ENCODE measurements around the gene FAM162A.

The FAM162A gene

GRCh38 chr3:122387709-122388108 lies 3.7 kb downstream of the FAM162A start:
- DNase-seq (ENCODE audit: low spot score): no peak

GRCh38 chr3:122389197-122389596 lies 5.2 kb downstream of the FAM162A start:
- DNase-seq (ENCODE audit: low spot score): no peak

DNA sequence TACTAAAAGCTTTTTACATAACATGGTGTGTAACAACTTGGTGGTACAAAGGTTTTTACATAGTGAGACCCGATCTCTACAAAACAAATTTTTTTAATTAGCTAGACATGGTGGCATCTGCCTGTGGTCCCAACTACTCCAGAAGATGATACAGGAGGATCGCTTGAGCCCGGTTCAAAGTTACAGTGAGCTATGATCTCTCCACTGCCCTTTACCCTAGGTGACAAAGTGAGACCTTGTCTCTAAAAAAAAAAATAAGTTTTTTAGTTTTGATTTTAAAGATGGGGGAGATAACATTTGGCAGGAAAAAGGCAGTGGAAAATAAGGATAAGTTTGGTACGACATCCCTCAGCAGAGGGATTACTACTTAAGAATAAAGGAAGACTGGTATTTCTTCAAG lies 5.9 kb downstream of the FAM162A start:
- DNase-seq (ENCODE audit: low spot score): no peak

DNA sequence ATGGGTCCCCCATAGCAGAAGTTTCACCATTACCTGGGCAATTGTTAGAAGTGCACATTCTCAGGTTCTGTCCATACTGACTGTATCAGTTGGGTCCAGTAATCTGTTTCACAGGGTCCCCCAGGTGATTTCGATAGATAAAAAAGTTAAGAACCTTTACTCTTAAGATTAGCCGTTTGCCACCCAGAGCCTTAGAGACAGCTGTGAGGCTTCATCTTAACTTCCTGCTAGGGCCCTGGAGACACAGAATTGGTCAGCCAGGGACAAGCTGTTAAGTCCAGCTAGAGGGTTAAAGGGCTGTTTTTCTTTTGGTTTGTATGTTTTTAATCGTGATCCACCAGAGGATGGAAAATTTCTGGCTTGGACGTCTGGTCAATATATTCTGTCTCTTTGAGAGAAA lies 6.7 kb downstream of the FAM162A start:
- DNase-seq (ENCODE audit: low spot score): no peak

GRCh38 chr3:122391681-122392446 lies 7.9 kb downstream of the FAM162A start:
- no peak for DNase-seq (ENCODE audit: low spot score)

- DNase-seq (ENCODE audit: low spot score): peak; percentile 61
These were observed 9.2 kb downstream of the FAM162A start for GRCh38 chr3:122392868-122393844.

- no peak for DNase-seq (ENCODE audit: low spot score)
These were observed 10.2 kb downstream of the FAM162A start for GRCh38 chr3:122394173-122394572.

GRCh38 chr3:122395582-122395981 lies 11.6 kb downstream of the FAM162A start:
- no peak for DNase-seq (ENCODE audit: low spot score)

DNA sequence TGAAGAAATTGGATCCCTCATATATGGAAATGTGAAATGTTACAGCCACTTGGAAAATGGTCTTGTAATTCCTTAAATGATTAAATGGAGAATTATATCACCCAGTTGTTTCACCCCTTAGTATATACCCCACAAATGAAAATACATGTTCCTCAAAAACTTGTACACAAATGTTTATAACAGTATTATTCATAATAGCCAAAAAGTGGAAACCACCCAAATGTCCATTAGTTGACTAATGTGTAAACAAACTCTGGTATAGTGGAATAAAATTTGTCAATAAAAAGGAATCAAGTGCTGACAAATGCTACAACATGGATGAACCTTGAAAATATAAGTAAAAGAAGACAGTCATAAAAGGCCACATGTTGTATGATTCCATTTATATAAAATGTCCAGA lies 12.5 kb downstream of the FAM162A start:
- no peak for DNase-seq (ENCODE audit: low spot score)

DNA sequence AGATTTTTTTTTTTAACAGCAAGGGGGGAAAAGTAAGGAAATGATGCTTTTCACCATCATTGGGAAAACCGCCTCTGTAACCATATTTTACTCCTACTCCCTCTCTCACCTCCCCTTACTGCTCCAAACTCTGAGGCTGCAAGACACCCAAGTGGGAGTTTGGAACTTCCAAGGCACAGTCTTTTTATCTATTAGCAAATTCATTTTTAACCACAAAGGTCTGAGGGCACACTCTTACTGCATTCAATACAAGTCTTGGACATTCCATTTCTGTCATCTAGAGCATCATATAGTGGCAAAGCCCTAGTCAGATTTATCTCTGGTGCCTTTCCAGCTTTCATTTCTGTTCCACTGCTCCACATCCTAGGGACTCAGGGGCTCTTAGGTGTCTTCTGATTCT lies 13.2 kb downstream of the FAM162A start:
- no peak for DNase-seq (ENCODE audit: low spot score)

DNA sequence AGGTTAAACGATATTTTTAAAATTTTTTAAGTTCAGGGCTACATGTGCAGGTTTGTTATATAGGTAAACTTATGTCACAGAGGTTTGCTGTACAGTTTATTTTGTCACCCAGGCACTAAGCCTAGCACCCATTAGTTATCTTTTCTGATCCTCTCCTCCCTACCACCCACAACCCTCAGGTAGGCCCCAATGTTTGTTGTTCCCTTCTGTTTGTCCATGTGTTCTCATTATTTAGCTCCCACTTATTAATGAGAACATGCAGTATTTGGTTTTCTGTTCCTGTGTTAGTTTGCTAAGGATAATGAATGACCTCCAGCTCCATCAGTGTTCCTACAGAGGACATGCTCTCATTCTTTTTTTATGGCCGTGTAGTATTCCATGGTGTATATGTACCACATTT lies 14.9 kb downstream of the FAM162A start:
- no peak for DNase-seq (ENCODE audit: low spot score)

DNA sequence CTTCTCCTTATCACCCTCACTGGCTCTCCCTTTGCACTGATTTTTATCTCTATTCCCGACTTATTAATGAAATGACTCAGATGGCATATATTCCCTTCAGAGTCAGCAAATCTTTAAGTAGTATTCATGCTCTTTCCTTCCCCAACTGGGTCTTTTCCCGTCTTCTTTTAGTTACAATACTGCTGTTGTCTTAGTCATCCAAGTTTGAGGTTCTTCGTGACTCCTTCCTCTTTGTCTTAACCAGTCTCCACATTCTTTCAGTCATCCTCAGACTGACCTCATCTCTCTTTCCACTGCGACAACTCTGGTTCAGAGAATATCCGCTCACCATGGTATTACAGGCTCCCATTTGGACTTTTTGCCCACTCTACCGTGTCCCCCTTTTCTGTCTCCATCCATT lies 19.5 kb downstream of the FAM162A start:
- DNase-seq (ENCODE audit: low spot score): no peak

DNA sequence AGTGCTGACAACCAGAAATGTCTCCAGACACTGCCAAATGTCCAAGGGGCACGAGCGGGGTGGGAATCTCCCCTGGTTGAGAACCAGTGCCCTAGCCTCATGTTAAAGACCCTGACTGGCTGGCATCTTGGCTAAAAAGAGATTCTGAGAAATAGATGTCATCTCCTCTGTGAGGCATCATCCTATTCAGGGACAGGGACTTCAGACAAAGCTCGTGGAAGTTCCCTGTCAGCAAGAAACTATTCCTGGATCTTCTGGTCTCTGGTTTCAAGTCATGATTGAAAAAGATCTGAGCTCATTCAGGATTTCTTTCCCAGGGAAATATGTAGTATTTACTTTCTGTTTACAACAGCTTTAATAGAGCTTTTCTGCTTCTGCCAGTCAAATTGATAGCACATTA lies 21.0 kb downstream of the FAM162A start:
- DNase-seq (ENCODE audit: low spot score): no peak

DNA sequence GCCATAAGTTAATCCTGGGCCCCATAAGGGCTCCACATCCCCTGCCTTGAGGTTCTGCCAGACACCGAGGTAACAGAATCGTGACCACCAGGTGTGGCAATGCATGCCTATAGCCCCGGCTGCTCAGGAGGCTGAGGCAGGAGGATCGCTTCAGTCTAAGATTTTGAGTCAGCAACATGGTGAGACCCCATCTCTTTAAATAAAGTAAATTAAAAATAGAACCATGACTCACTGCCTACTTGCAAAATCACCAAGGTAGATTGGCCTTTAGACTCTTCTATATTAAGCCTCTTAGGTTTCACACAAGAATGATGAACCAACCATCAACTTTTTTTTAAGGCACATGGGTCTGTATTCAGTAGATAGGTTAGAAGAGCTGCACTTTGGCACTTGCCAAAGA lies 22.2 kb downstream of the FAM162A start:
- DNase-seq (ENCODE audit: low spot score): no peak

- no peak for DNase-seq (ENCODE audit: low spot score)
These were observed 24.0 kb downstream of the FAM162A start for GRCh38 chr3:122407946-122408345.

DNA sequence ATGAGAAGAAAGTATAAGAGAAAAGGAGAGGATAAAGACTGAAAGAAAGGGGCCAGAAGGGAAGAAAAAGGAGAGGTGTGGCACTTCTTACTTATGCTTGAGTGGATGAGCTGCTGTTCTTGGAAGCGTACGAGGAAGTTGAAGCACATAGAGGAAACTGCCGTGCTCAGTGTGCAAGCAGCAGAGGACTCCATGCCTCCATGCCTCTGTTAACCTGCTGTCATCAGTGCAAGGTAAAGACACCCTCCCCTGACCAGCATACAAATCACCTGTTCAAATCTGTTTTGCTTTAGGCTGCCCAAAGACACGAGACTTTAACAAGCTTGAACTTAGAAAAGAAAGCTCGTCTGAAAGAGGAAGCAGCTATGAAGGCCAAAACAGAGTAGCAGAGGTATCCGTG lies 25.5 kb downstream of the FAM162A start:
- no peak for DNase-seq (ENCODE audit: low spot score)

GRCh38 chr3:122410111-122410510 lies 26.1 kb downstream of the FAM162A start:
- DNase-seq (ENCODE audit: low spot score): no peak

DNA sequence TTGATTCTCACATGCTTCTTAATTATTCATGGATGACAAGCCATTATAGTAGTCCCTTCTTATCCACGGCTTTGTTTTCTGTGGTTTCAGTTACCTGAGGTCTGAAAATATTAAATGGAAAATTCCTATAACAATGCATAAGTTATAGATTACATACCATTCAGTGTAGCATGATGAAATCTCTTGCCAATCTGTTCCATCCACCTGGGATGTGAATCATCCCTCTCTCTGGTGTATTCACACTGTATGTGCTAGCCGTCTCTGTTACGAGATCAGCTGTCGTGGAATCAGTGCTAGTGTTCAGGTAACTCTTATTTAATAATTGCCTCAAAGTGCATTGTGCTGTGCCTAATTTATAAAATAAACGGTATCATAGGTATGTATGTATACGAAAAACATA lies 26.7 kb downstream of the FAM162A start:
- no peak for DNase-seq (ENCODE audit: low spot score)

- DNase-seq (ENCODE audit: low spot score): no peak
These were observed 30.4 kb downstream of the FAM162A start for GRCh38 chr3:122414391-122414790.

- DNase-seq (ENCODE audit: low spot score): peak; percentile 56
These were observed 31.2 kb downstream of the FAM162A start for GRCh38 chr3:122415104-122415744.

- DNase-seq (ENCODE audit: low spot score): peak; percentile 98
These were observed 32.0 kb downstream of the FAM162A start, which contains the start of gene WDR5B for GRCh38 chr3:122415762-122416654. Gene WDR5B (minus strand): TSS chr3:122416062. CDS start chr3:122415528, 534 bp downstream.

Measured in activated CD4-positive, alpha-beta T cell treated with anti-CD3 and anti-CD28 coated beads, Interleukin-2, Interleukin-4, amounts not matched to agents 100 ng/mL and 50 ng/mL, durations not matched to agents 16 hours and 8 hours (primary cell).